Gastroesophageal sphincter (tissue), 4 donors: ENCODE data around the gene RABGGTA. TPM values are rescaled to one million over a fixed set of nuclear protein-coding genes. Genes with fewer than 3 reads are reported as not detected.

Experiments used
- ATAC-seq: fragments of 150-250 bp; one replicate; pipeline ENCODE4 v1.9.1; 2016; ENCODE audit warnings: mild to moderate bottlenecking, moderate library complexity
- H3K27ac ChIP-seq, 4 donors: fragments of 200-600 bp; sonication (generic) in 3 of 4; 1 replicate in 3 of 4; 2 replicates in 1 of 4; pipeline ENCODE4 v1.5.1; 2016 to 2019
- H3K27me3 ChIP-seq: fragments of 200-600 bp; sonication (generic); one replicate; pipeline ENCODE4 v1.5.1; 2019
- H3K36me3 ChIP-seq, 2 donors: fragments of 200-600 bp; sonication (generic); one replicate each; pipeline ENCODE4 v1.5.1; 2019; ENCODE audit warnings: control low read depth in 1 of 2
- H3K4me1 ChIP-seq, 3 donors: fragments of 200-600 bp; sonication (generic); 1 replicate in 2 of 3; 2 replicates in 1 of 3; pipeline ENCODE4 v1.5.1; 2016 to 2019; ENCODE audit warnings: control low read depth in 2 of 3
- H3K4me3 ChIP-seq, 2 donors: fragments of 200-600 bp; sonication (generic); one replicate each; pipeline ENCODE4 v1.5.1; 2019; ENCODE audit warnings: mild to moderate bottlenecking in 1 of 2, moderate library complexity in 1 of 2
- H3K9me3 ChIP-seq, 3 donors: fragments of 200-600 bp; sonication (generic); one replicate each; pipeline ENCODE4 v1.5.1; 2017 to 2019; ENCODE audit warnings: control low read depth in 2 of 3
- CTCF ChIP-seq, 4 experiments: fragments of 200-600 bp in 2 of 4; fragments of 450-650 bp in 2 of 4; sonication (generic) in 1 of 4; IDR thresholded peaks; one replicate each; pipeline ENCODE4 v1.5.1; 2017 to 2019; ENCODE audit warnings: antibody characterized with exemption in 4 of 4, mild to moderate bottlenecking in 2 of 4, moderate library complexity in 2 of 4
- EP300 ChIP-seq: sonication (generic); formaldehyde crosslinking; IDR thresholded peaks from one replicate; pipeline ENCODE4 v1.6.1; 2017; ENCODE audit warnings: antibody characterized with exemption, mild to moderate bottlenecking
- POLR2A ChIP-seq, 2 donors: fragments of 450-650 bp; IDR thresholded peaks; one replicate each; pipeline ENCODE4 v1.6.1; 2017; ENCODE audit warnings: antibody characterized with exemption in 2 of 2, mild to moderate bottlenecking in 2 of 2, moderate library complexity in 1 of 2
- POLR2AphosphoS5 ChIP-seq: sonication (generic); formaldehyde crosslinking; IDR thresholded peaks from one replicate; pipeline ENCODE4 v1.6.1; 2017; ENCODE audit warnings: antibody characterized with exemption
- WGBS, 2 donors: methylation state at CpG; one replicate each; pipeline ENCODE4 v1.1.5; 2018; ENCODE audit warnings: low coverage in 1 of 2; 5-methylcytosine and 5-hydroxymethylcytosine counted together
- total RNA-seq, 4 donors: library from RNA; depleted of rRNA; stranded (reverse); fragments of >200 nt; gene quantifications; one replicate each; pipeline ENCODE4 v1.1.0, GENCODE V29; 2016

Gene RABGGTA
- total RNA-seq, 4 donors from 2014 or later = 12.9 to 27.6 (median 16.5) TPM

- TF ChIP-seq EP300 (no peak), POLR2AphosphoS5 (no peak), POLR2A (IDR thresholded peaks at IDR 0.05) (no peak), CTCF (IDR thresholded peaks at IDR 0.05) (no peak)
- 86% methylated on average over 2 of the region's 2 CpGs; no CpG with 5 or more reads in 1 of the 2 donors for WGBS, 2 donors
- H3K27me3 ChIP-seq = no peaks in the 10 kb centered on the region
- peaks cover 0 to 64% of the 10 kb centered on the region in 2 donors for H3K36me3 ChIP-seq
- H3K4me3 ChIP-seq = no peak overlapping the region
- H3K9me3 ChIP-seq = no peaks in the 10 kb centered on the region
- no peak overlapping the region for H3K27ac ChIP-seq
- ATAC-seq = no peak
- peaks cover 0 to 21% (median 0%) of the 10 kb centered on the region in 3 donors for H3K4me1 ChIP-seq
Observed at GRCh38 chr14:24293525-24293924, 22.1 kb upstream of the RABGGTA start.

- Histone ChIP-seq H3K27ac (no peak overlapping the region), H3K9me3 (no peaks in the 10 kb centered on the region), H3K4me3 (no peak overlapping the region), H3K27me3 (no peaks in the 10 kb centered on the region), H3K4me1 (peaks cover 0 to 10% (median 0%) of the 10 kb centered on the region in 3 donors), H3K36me3 (peaks cover 0 to 64% of the 10 kb centered on the region in 2 donors)
- 90 to 100% methylated on average over 1 to 2 of the region's 11 CpGs for WGBS, 2 donors
- ATAC-seq = no peak
- TF ChIP-seq EP300 (no peak), CTCF (IDR thresholded peaks at IDR 0.05) (no peak), POLR2AphosphoS5 (no peak), POLR2A (IDR thresholded peaks at IDR 0.05) (no peak)
Observed at GRCh38 chr14:24292118-24292807, 20.9 kb upstream of the RABGGTA start.

- TF ChIP-seq EP300 (no peak), POLR2AphosphoS5 (no peak), POLR2A (IDR thresholded peaks at IDR 0.05) (no peak)
- Histone ChIP-seq H3K36me3 (peaks cover 0 to 64% of the 10 kb centered on the region in 2 donors), H3K4me3 (no peak overlapping the region), H3K27me3 (no peaks in the 10 kb centered on the region), H3K9me3 (no peaks in the 10 kb centered on the region), H3K27ac (no peak overlapping the region), H3K4me1 (peaks cover 0 to 4% (median 0%) of the 10 kb centered on the region in 3 donors)
- no peak for ATAC-seq
- 100% methylated on average over 1 of the region's 3 CpGs for WGBS, 2 donors
Observed at GRCh38 chr14:24291446-24292117, 20.2 kb upstream of the RABGGTA start.

- no peak overlapping the region for H3K4me3 ChIP-seq
- 54 to 73% methylated on average over 6 to 9 of the region's 9 CpGs for WGBS, 2 donors
- no peak for ATAC-seq
- no peaks in the 10 kb centered on the region for H3K27me3 ChIP-seq
- H3K9me3 ChIP-seq = no peaks in the 10 kb centered on the region
- H3K4me1 ChIP-seq = no peaks in the 10 kb centered on the region
- peaks cover 0 to 57% of the 10 kb centered on the region in 2 donors for H3K36me3 ChIP-seq
- TF ChIP-seq EP300 (no peak), POLR2A (IDR thresholded peaks at IDR 0.05) (no peak), CTCF (IDR thresholded peaks at IDR 0.05) (no peak), POLR2AphosphoS5 (no peak)
- H3K27ac ChIP-seq = no peak overlapping the region
Observed at GRCh38 chr14:24290746-24291145, 19.3 kb upstream of the RABGGTA start.

GRCh38 chr14:24289649-24290280, 18.4 kb upstream of the RABGGTA start:
- Histone ChIP-seq H3K9me3 (no peaks in the 10 kb centered on the region), H3K27me3 (no peaks in the 10 kb centered on the region), H3K4me3 (no peak overlapping the region), H3K36me3 (peaks cover 0 to 48% of the 10 kb centered on the region in 2 donors), H3K4me1 (no peaks in the 10 kb centered on the region), H3K27ac (no peak overlapping the region)
- 87 to 91% methylated on average over 4 of the region's 6 CpGs for WGBS, 2 donors
- no peak for TF ChIP-seq EP300
- TF ChIP-seq CTCF (IDR thresholded peaks at IDR 0.05) = no peak
- no peak for TF ChIP-seq POLR2A (IDR thresholded peaks at IDR 0.05)
- no peak for TF ChIP-seq POLR2AphosphoS5
- ATAC-seq = no peak
